ENCODE results near the gene MBOAT2.
"Not testable (repeated sequence)": the region's sequence is repeated elsewhere in the genome, so short reads cannot be mapped to it uniquely, and the experiment has no call there.

The MBOAT2 gene

GRCh38 chr2:9003616-9004337, at the start of gene MBOAT2:
Gene MBOAT2, minus strand, starts transcription at chr2:9003684. Its CDS starts 70 bp downstream, at chr2:9003614.
- peak; percentile 55 to 66 for DNase-seq (ENCODE audit: low read depth in 2 of 2)

GRCh38 chr2:9052821-9053533, 49.5 kb upstream of the MBOAT2 start:
- DNase-seq (ENCODE audit: low read depth in 2 of 2): no peak

GRCh38 chr2:9051451-9051850, 48.0 kb upstream of the MBOAT2 start:
- DNase-seq (ENCODE audit: low read depth in 2 of 2): not testable (repeated sequence)

GRCh38 chr2:9050122-9050809, 46.8 kb upstream of the MBOAT2 start:
- DNase-seq (ENCODE audit: low read depth in 2 of 2): no peak

GRCh38 chr2:9045595-9045994, 42.1 kb upstream of the MBOAT2 start:
- DNase-seq (ENCODE audit: low read depth in 2 of 2): no peak

GRCh38 chr2:9043491-9043890, 40.0 kb upstream of the MBOAT2 start:
- DNase-seq (ENCODE audit: low read depth in 2 of 2): not testable (repeated sequence)

- no peak for DNase-seq (ENCODE audit: low read depth in 2 of 2)
Measured at GRCh38 chr2:9037166-9037565, 33.7 kb upstream of the MBOAT2 start.

- DNase-seq (ENCODE audit: low read depth in 2 of 2): no peak
Measured at GRCh38 chr2:9033385-9034168, 30.1 kb upstream of the MBOAT2 start.

- DNase-seq (ENCODE audit: low read depth in 2 of 2): no peak
Measured at GRCh38 chr2:9032536-9033255, 29.2 kb upstream of the MBOAT2 start.

GRCh38 chr2:9032121-9032520, 28.6 kb upstream of the MBOAT2 start:
- DNase-seq (ENCODE audit: low read depth in 2 of 2): no peak

GRCh38 chr2:9031246-9031645, 27.8 kb upstream of the MBOAT2 start:
- no peak for DNase-seq (ENCODE audit: low read depth in 2 of 2)

GRCh38 chr2:9030841-9031240, 27.4 kb upstream of the MBOAT2 start:
- DNase-seq (ENCODE audit: low read depth in 2 of 2): no peak

- DNase-seq (ENCODE audit: low read depth in 2 of 2): no peak
Measured at GRCh38 chr2:9030190-9030589, 26.7 kb upstream of the MBOAT2 start.

- no peak for DNase-seq (ENCODE audit: low read depth in 2 of 2)
Measured at GRCh38 chr2:9029721-9030120, 26.2 kb upstream of the MBOAT2 start.

- no peak for DNase-seq (ENCODE audit: low read depth in 2 of 2)
Measured at GRCh38 chr2:9027884-9028283, 24.4 kb upstream of the MBOAT2 start.

- no peak for DNase-seq (ENCODE audit: low read depth in 2 of 2)
Measured at GRCh38 chr2:9025746-9026145, 22.3 kb upstream of the MBOAT2 start.

GRCh38 chr2:9024575-9024974, 21.1 kb upstream of the MBOAT2 start:
- DNase-seq (ENCODE audit: low read depth in 2 of 2): no peak

GRCh38 chr2:9021563-9022211, 18.2 kb upstream of the MBOAT2 start:
- no peak for DNase-seq (ENCODE audit: low read depth in 2 of 2)

GRCh38 chr2:9020267-9020666, 16.8 kb upstream of the MBOAT2 start:
- no peak for DNase-seq (ENCODE audit: low read depth in 2 of 2)

GRCh38 chr2:9018534-9018933, 15.1 kb upstream of the MBOAT2 start:
- no peak for DNase-seq (ENCODE audit: low read depth in 2 of 2)

GRCh38 chr2:9018109-9018508, 14.6 kb upstream of the MBOAT2 start:
- no peak for DNase-seq (ENCODE audit: low read depth in 2 of 2)
